HepG2 (cell line): Measurements from ENCODE around the gene MYO18B. TPM values are rescaled to one million over a fixed set of nuclear protein-coding genes. Genes with fewer than 3 reads are reported as not detected.

ENCODE experiments used
- ATAC-seq: fragments of 200-7000 bp; cut with Tn5 transposase; 3 replicates; pipeline ENCODE4 v1.9.1; 2020; ENCODE audit warnings: mild to moderate bottlenecking, moderate library complexity
- BruUV-seq: library from RNA; stranded (reverse); fragments of 400-500 nt; replicated peaks from 2 replicates; lab custom pipeline; 2021; lab: Mats Ljungman, UMichigan
- CTCF ChIA-PET: fragments of 300-600 bp; formaldehyde crosslinking; extraction: SDS; loops from one replicate; lab custom pipeline; 2021; ENCODE audit warnings: low total read pairs, inconsistent platforms, low intra/inter-chr PET ratio; lab: Yijun Ruan, JAX
- POLR2A ChIA-PET: fragments of 350-600 bp; sonication (Branson Sonifier 250); formaldehyde crosslinking; loops from one replicate; lab custom pipeline; 2020; ENCODE audit warnings: antibody characterized with exemption, inconsistent platforms; lab: Yijun Ruan, JAX
- DNase-seq: peaks from one replicate; pipeline ENCODE4 v3.0.0-alpha.2; 2015; ENCODE audit warnings: low spot score
- FAIRE-seq: peaks from 3 replicates; lab custom pipeline; 2011; peaks lifted over from hg19 to GRCh38; lab: Jason Lieb, UNC
- H2AFZ ChIP-seq: one replicate; pipeline ENCODE4 v1.6.1; 2011; ENCODE audit warnings: low read length, inconsistent platforms
- H3K27ac ChIP-seq: fragments of 300-600 bp; 3 replicates; pipeline ENCODE4 v1.8.0; 2011; ENCODE audit warnings: mixed run types, mild to moderate bottlenecking, mixed read lengths, low read length, inconsistent platforms; ENCODE audit not compliant: insufficient read depth; ENCODE audit errors: extremely low read length
- H3K27me3 ChIP-seq, 2 experiments: fragments of 200-600 bp in 1 of 2; 2 replicates in 1 of 2; 3 replicates in 1 of 2; pipeline versions ENCODE4 v1.6.0 to v1.8.0; 2011; ENCODE audit warnings: low read length in 2 of 2, mild to moderate bottlenecking in 2 of 2, moderate library complexity in 2 of 2, inconsistent platforms in 1 of 2; ENCODE audit not compliant: insufficient read depth in 2 of 2, control insufficient read depth in 1 of 2
- H3K36me3 ChIP-seq, 2 experiments: fragments of 200-600 bp in 1 of 2; replicated peaks in 1 of 2; 2 replicates in 1 of 2; 3 replicates in 1 of 2; pipeline versions ENCODE4 v1.5.1 to v1.8.0; 2011; ENCODE audit warnings: low read length in 2 of 2, inconsistent platforms in 1 of 2; ENCODE audit not compliant: insufficient read depth in 2 of 2, control insufficient read depth in 1 of 2
- H3K4me1 ChIP-seq: 2 replicates; pipeline ENCODE4 v1.5.1; 2012; ENCODE audit warnings: low read length, inconsistent platforms; ENCODE audit not compliant: insufficient read depth
- H3K4me2 ChIP-seq: 2 replicates; pipeline ENCODE4 v1.6.0; 2011; ENCODE audit warnings: low read depth, low read length, inconsistent platforms
- H3K4me3 ChIP-seq, 3 experiments: fragments of 200-600 bp in 1 of 3; sonication (generic), shearing (Covaris generic) in 1 of 3; replicated peaks in 1 of 3; 2 replicates each; pipeline ENCODE4 v1.5.1; 2011 to 2016; ENCODE audit warnings: low read length in 3 of 3, inconsistent platforms in 2 of 3, low read depth in 2 of 3, mild to moderate bottlenecking in 2 of 3, control low read depth in 1 of 3, mixed read lengths in 1 of 3; ENCODE audit not compliant: insufficient read depth in 1 of 3
- H3K79me2 ChIP-seq: one replicate; pipeline ENCODE4 v1.6.1; 2011; ENCODE audit warnings: low read length, inconsistent platforms; ENCODE audit not compliant: insufficient read depth
- H3K9ac ChIP-seq: 2 replicates; pipeline ENCODE4 v1.6.0; 2011; ENCODE audit warnings: mild to moderate bottlenecking, low read depth, low read length, inconsistent platforms; ENCODE audit not compliant: insufficient read depth
- H3K9me3 ChIP-seq: 2 replicates; pipeline ENCODE4 v1.5.1; 2012; ENCODE audit warnings: mild to moderate bottlenecking, low read length
- H4K20me1 ChIP-seq: 2 replicates; pipeline ENCODE4 v1.6.0; 2011; ENCODE audit warnings: inconsistent platforms, mild to moderate bottlenecking, low read length, moderate library complexity; ENCODE audit not compliant: insufficient read depth
- GFI1 ChIP-seq: sonication (generic); formaldehyde crosslinking; IDR thresholded peaks from 2 replicates; pipeline ENCODE4 v1.5.0; 2020; ENCODE audit warnings: missing genetic modification reagents, mild to moderate bottlenecking, borderline replicate concordance
- MNT ChIP-seq: fragments of 450-650 bp; IDR thresholded peaks from 2 replicates; pipeline ENCODE4 v1.6.1; 2016
- MYC ChIP-seq: sonication (generic); formaldehyde crosslinking; IDR thresholded peaks from 2 replicates; pipeline ENCODE4 v1.9.0; 2021; ENCODE audit warnings: missing genetic modification reagents, borderline replicate concordance
- NR3C1 ChIP-seq: sonication (generic); formaldehyde crosslinking; IDR thresholded peaks from 2 replicates; pipeline ENCODE4 v1.4.0; 2020; ENCODE audit warnings: missing genetic modification reagents
- PTBP1 ChIP-seq: fragments of 200-400 bp; formaldehyde crosslinking; IDR thresholded peaks from 2 replicates; pipeline ENCODE4 v1.6.1; 2018; ENCODE audit warnings: low read length, low read depth; ENCODE audit not compliant: poor library complexity, severe bottlenecking
- TCF7L2 ChIP-seq: IDR thresholded peaks from 2 replicates; pipeline ENCODE4 v1.6.1; 2011; ENCODE audit warnings: mild to moderate bottlenecking, low read depth, low read length, moderate library complexity
- ZBTB38 ChIP-seq: sonication (generic); formaldehyde crosslinking; IDR thresholded peaks from 2 replicates; pipeline ENCODE4 v1.5.1; 2020; ENCODE audit warnings: mild to moderate bottlenecking, missing genetic modification reagents
- ZKSCAN8 ChIP-seq: IDR thresholded peaks from 2 replicates; pipeline ENCODE4 v1.6.1; 2016; ENCODE audit warnings: borderline replicate concordance, missing genetic modification reagents, missing compliant biosample characterization
- ZNF326 ChIP-seq: sonication (generic); formaldehyde crosslinking; IDR thresholded peaks from 2 replicates; pipeline ENCODE4 v1.4.0; 2020; ENCODE audit warnings: missing genetic modification reagents, borderline replicate concordance
- ZNF512 ChIP-seq: sonication (generic); formaldehyde crosslinking; IDR thresholded peaks from 2 replicates; pipeline ENCODE4 v1.4.0; 2020; ENCODE audit warnings: mild to moderate bottlenecking, missing genetic modification reagents
- ZNF776 ChIP-seq: sonication (generic); formaldehyde crosslinking; IDR thresholded peaks from 2 replicates; pipeline ENCODE4 v1.4.0; 2020; ENCODE audit warnings: mild to moderate bottlenecking, missing genetic modification reagents
- WGBS: methylation state at CpG from one replicate; pipeline ENCODE4 v1.1.6; 2017; ENCODE audit warnings: low lambda C conversion rate; 5-methylcytosine and 5-hydroxymethylcytosine counted together
- in situ Hi-C: cut with HindIII; loops from 2 replicates; pipeline ENCODE4 v1.10.0; 2017; ENCODE audit warnings: low pct_unique_long_range_greater_than_20kb; ENCODE audit not compliant: extremely low pct_ligation_motif_present
- intact Hi-C: fragments of 100-400 bp; cut with micrococcal nuclease; formaldehyde crosslinking; loops from one replicate; pipeline ENCODE4 v1.10.0; 2022; ENCODE audit not compliant: unreplicated experiment
- polyA plus RNA-seq, 8 experiments: library from polyadenylated mRNA; depleted of rRNA in 3 of 8; stranded (reverse) in 7 of 8; unstranded in 1 of 8; fragments of >200 nt; fragmentation: Illumina TruSeq in 4 of 8; extraction: Trizol in 4 of 8; gene quantifications; 2 replicates each; pipeline versions ENCODE4 v1.2.1 to v1.2.3, GENCODE V29; 2011 to 2016; ENCODE audit warnings: low read depth in 4 of 8, missing spikeins in 1 of 8, mixed read lengths in 1 of 8; ENCODE audit not compliant: insufficient read depth in 1 of 8
- total RNA-seq, 5 experiments: library from RNA; depleted of rRNA; stranded (reverse); fragments of >200 nt; fragmentation: Illumina TruSeq; extraction: Trizol; gene quantifications; 2 replicates each; pipeline ENCODE4 v1.2.3, GENCODE V29; 2016; ENCODE audit warnings: low read depth in 1 of 5
- TF ChIP-seq, protein P1 (sequence below): sonication (generic); formaldehyde crosslinking; IDR thresholded peaks from 2 replicates; pipeline ENCODE4 v1.4.0; 2020; ENCODE audit warnings: missing genetic modification reagents
- TF ChIP-seq, protein P2 (sequence below): sonication (generic); formaldehyde crosslinking; conservative IDR thresholded peaks from 2 replicates; pipeline ENCODE4 v1.5.0; 2020; ENCODE audit warnings: missing genetic modification reagents

MYO18B gene
- total and polyA plus RNA-seq, 2 of the 13 experiments (the other 11 are each of a cell fraction or from before 2014, with no cell fraction given) = 0.01 TPM; not detected in 1

DNA sequence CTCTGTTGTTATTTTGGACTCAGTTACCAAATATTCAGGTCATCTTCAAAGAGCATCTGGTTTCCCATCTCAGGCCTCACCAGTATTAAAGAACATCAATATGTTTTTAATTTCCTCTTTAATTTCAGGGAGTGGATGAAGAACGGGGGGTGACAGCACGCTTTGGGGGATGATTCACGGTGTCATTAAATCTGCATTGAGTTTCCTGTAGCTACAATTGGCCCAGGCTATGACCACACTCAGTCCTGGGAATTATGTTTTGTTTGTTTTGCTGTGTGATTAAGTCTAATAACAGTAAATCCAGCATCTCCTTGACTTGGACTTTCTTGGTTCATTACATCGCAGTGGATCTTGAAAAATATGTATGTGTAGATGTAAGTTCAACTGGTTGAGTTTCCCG, 277.6 kb downstream of the MYO18B start:
- FAIRE-seq (no peak), DNase-seq (no peak), ATAC-seq (no peak)
- H3K79me2 ChIP-seq = no peaks in the 10 kb centered on the region
- peaks cover 0 to 4% of the 10 kb centered on the region in 2 experiments; a peak in 1 of 5 replicates for H3K27me3 ChIP-seq
- H3K4me1 ChIP-seq = no peaks in the 10 kb centered on the region
- ChIA-PET CTCF (no interaction called here), POLR2A (no interaction called here)
- intact Hi-C loops (no loop called here), in situ Hi-C loops (no loop called here)
- H3K4me2 ChIP-seq = no peak overlapping the region
- 13% methylated on average over 5 of the region's 5 CpGs for WGBS
- no peak for TF ChIP-seq MNT
- TF ChIP-seq, protein P1, sequence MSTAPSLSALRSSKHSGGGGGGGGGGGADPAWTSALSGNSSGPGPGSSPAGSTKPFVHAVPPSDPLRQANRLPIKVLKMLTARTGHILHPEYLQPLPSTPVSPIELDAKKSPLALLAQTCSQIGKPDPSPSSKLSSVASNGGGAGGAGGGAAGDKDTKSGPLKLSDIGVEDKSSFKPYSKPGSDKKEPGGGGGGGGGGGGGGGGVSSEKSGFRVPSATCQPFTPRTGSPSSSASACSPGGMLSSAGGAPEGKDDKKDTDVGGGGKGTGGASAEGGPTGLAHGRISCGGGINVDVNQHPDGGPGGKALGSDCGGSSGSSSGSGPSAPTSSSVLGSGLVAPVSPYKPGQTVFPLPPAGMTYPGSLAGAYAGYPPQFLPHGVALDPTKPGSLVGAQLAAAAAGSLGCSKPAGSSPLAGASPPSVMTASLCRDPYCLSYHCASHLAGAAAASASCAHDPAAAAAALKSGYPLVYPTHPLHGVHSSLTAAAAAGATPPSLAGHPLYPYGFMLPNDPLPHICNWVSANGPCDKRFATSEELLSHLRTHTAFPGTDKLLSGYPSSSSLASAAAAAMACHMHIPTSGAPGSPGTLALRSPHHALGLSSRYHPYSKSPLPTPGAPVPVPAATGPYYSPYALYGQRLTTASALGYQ (CRISPR knock-in tag) = no peak
- TF ChIP-seq TCF7L2 = no peak
- no peak for TF ChIP-seq ZNF512
- no peak for TF ChIP-seq ZNF326 (CRISPR knock-in tag)
- TF ChIP-seq, protein P2, sequence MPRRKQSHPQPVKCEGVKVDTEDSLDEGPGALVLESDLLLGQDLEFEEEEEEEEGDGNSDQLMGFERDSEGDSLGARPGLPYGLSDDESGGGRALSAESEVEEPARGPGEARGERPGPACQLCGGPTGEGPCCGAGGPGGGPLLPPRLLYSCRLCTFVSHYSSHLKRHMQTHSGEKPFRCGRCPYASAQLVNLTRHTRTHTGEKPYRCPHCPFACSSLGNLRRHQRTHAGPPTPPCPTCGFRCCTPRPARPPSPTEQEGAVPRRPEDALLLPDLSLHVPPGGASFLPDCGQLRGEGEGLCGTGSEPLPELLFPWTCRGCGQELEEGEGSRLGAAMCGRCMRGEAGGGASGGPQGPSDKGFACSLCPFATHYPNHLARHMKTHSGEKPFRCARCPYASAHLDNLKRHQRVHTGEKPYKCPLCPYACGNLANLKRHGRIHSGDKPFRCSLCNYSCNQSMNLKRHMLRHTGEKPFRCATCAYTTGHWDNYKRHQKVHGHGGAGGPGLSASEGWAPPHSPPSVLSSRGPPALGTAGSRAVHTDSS = no peak
- no peak for TF ChIP-seq ZBTB38 (CRISPR knock-in tag)
- no peak for TF ChIP-seq ZKSCAN8 (CRISPR knock-in tag)
- TF ChIP-seq GFI1 (CRISPR knock-in tag) = no peak
- no peak for TF ChIP-seq MYC
- no peak for TF ChIP-seq PTBP1
- no peak for TF ChIP-seq NR3C1
- no peak for TF ChIP-seq ZNF776
- H3K9me3 ChIP-seq = no peaks in the 10 kb centered on the region
- no peak overlapping the region for H3K4me3 ChIP-seq
- no peak overlapping the region for H3K27ac ChIP-seq
- no TSS peak for BruUV-seq
- no peaks in the 10 kb centered on the region for H3K36me3 ChIP-seq
- H2AFZ ChIP-seq = no peak overlapping the region
- no peak overlapping the region for H3K9ac ChIP-seq
- no peaks in the 10 kb centered on the region for H4K20me1 ChIP-seq
